ENCODE data around the gene CELA3B. TPM values are rescaled to one million over a fixed set of nuclear protein-coding genes. Genes with fewer than 3 reads are reported as not detected.

Gene CELA3B
- total RNA-seq (2022; extraction: Qiagen RNA extraction; ENCODE audit: low read depth) = not detected in 5 replicates

GRCh38 chr1:21976703-21977239, at the start of gene CELA3B:
Gene CELA3B (plus strand): TSS chr1:21977022. CDS start chr1:21977040, 18 bp downstream.

GRCh38 chr1:21937034-21937371, 39.8 kb upstream of the CELA3B start, which contains the start of gene HSPG2:
Gene HSPG2 (minus strand): TSS chr1:21937310. CDS start chr1:21937217, 93 bp downstream.

GRCh38 chr1:22001409-22001808, 24.6 kb downstream of the CELA3B start, which contains the start of gene CELA3A:
Gene CELA3A (plus strand): TSS chr1:22001657. CDS start chr1:22001675, 18 bp downstream.

Other genes starting within 250 kb of the CELA3B start
- gene USP48, start 193.9 kb upstream of the CELA3B start, total RNA-seq (2022; extraction: Qiagen RNA extraction; ENCODE audit: low read depth) = 15.5 to 19.3 TPM (median 16.7 TPM) in 5 replicates
- 0.03 to 0.15 TPM (median 0.08 TPM) in 5 replicates for gene LDLRAD2, start 164.8 kb upstream of the CELA3B start, total RNA-seq (2022; extraction: Qiagen RNA extraction; ENCODE audit: low read depth)
- gene HSPG2, start 39.7 kb upstream of the CELA3B start, total RNA-seq (2022; extraction: Qiagen RNA extraction; ENCODE audit: low read depth) = 53.5 to 76.4 TPM (median 69.9 TPM) in 5 replicates
- not detected in 5 replicates for gene CELA3A, start 24.6 kb downstream of the CELA3B start, total RNA-seq (2022; extraction: Qiagen RNA extraction; ENCODE audit: low read depth)
- gene CDC42, start 75.7 kb downstream of the CELA3B start, total RNA-seq (2022; extraction: Qiagen RNA extraction; ENCODE audit: low read depth) = 141 to 209 TPM (median 162 TPM) in 5 replicates
- gene WNT4, start 166.1 kb downstream of the CELA3B start, total RNA-seq (2022; extraction: Qiagen RNA extraction; ENCODE audit: low read depth) = 0.24 to 0.53 TPM (median 0.29 TPM) in 5 replicates

All from A549 treated with GW870086 at 1 μM for 4 hours (cell line).